ENCODE data around the gene PBRM1. TPM values are rescaled to one million over a fixed set of nuclear protein-coding genes. Genes with fewer than 3 reads are reported as not detected.

PBRM1 gene
- total and polyA plus RNA-seq, 4 donors = 6.9 to 73.8 (median 36.4) TPM

DNA sequence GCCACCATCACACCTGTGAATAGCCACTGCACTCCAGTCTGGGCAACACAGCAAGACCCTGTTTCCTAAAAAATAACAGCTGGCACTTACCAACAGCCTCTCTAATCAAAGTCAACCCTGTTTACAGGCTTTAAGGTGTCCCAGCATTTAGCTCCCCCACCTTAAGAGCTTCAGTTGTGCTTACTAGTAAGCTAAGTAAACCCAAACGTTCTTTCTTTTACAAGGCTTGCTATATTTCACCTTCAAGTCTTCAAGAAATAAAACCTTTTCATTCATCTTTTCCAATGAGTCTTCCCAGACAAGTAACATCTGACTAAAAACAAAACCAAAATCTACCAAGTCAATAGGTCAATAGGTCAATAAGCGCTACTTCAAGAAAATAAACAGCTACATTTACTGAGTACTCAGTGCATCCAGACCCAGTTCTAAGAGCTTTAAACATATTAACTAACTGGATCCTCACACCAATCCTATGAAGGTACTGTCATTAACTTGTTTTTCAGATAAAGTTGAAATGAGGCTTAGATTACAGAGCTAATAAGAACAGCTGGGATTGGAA lies 62.4 kb downstream of the PBRM1 start:
- DNase-seq (no peak), ATAC-seq (ENCODE audit: low FRiP score) (no peak)
- no peak overlapping the region for H3K27ac ChIP-seq (ENCODE audit: low read depth in 1 of 2, low read length in 2 of 2)
- H3K4me3 ChIP-seq (ENCODE audit: low read length in 2 of 2) = no peak overlapping the region
- H3K27me3 ChIP-seq (ENCODE audit: control insufficient read depth in 1 of 2, insufficient read depth in 2 of 2, low read length in 1 of 2) = no peaks in the 10 kb centered on the region
- H3K4me1 ChIP-seq (ENCODE audit: control insufficient read depth in 1 of 2, insufficient read depth in 2 of 2, low read length in 2 of 2) = no peaks in the 10 kb centered on the region
- peaks cover 2 to 6% of the 10 kb centered on the region in 2 donors for H3K36me3 ChIP-seq (ENCODE audit: control insufficient read depth in 1 of 2, insufficient read depth in 2 of 2, low read length in 1 of 2)
- no peaks in the 10 kb centered on the region for H3K9me3 ChIP-seq (ENCODE audit: control insufficient read depth, low read length)
- intact Hi-C loops (cut with DNase I) = no loop called here
- 65 to 66% methylated on average over 2 of the region's 2 CpGs for WGBS, 2 donors

DNA sequence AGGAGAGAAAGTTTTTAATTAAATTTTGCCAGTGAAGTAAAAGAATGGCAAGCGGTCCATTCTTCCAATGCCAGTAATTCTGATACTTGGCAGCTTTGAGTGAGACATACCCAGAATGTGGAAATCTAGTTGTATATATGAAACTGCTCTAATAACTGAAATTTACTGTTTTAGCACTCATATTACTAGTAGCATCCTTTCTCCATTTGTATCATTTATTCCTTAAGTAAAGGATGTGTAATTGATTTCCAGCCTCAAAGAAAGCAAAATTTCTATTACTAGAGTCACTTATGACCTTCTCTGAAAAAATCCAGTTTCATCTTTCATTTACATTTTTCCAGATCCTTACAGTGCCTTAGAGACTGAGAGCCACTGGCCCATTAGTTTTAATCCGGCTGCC lies 65.1 kb downstream of the PBRM1 start:
- peaks cover 4 to 6% of the 10 kb centered on the region in 2 donors for H3K36me3 ChIP-seq (ENCODE audit: control insufficient read depth in 1 of 2, insufficient read depth in 2 of 2, low read length in 1 of 2)
- no peaks in the 10 kb centered on the region for H3K27me3 ChIP-seq (ENCODE audit: control insufficient read depth in 1 of 2, insufficient read depth in 2 of 2, low read length in 1 of 2)
- H3K4me1 ChIP-seq (ENCODE audit: control insufficient read depth in 1 of 2, insufficient read depth in 2 of 2, low read length in 2 of 2) = no peaks in the 10 kb centered on the region
- DNase-seq (no peak), ATAC-seq (ENCODE audit: low FRiP score) (no peak)
- H3K4me3 ChIP-seq (ENCODE audit: low read length in 2 of 2) = no peak overlapping the region
- no peaks in the 10 kb centered on the region for H3K9me3 ChIP-seq (ENCODE audit: control insufficient read depth, low read length)
- no peak overlapping the region for H3K27ac ChIP-seq (ENCODE audit: low read depth in 1 of 2, low read length in 2 of 2)
- intact Hi-C loops (cut with DNase I) = no loop called here
- 77 to 82% methylated on average over 2 of the region's 2 CpGs for WGBS, 2 donors

DNA sequence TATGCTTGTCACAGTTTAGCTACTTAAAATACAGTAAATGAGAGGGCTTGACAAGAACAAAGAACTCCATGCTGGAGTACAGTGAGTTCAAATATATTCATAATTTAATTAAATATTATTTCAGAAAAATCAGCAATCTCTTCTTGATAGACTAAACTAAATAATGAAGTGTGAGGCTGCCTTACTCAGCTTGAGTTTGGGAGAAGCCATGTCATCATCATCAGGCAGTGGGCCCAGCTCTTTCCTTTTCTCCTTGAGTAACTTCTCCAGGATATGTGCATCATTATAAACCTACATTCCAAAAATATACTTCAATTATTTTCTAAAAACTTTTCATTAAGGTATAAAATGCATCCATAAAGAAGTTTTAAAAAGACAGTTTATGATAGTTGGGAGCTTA lies 70.5 kb downstream of the PBRM1 start:
- ATAC-seq (ENCODE audit: low FRiP score) (no peak), DNase-seq (no peak)
- no peaks in the 10 kb centered on the region for H3K9me3 ChIP-seq (ENCODE audit: control insufficient read depth, low read length)
- intact Hi-C loops (cut with DNase I) = no loop called here
- no peaks in the 10 kb centered on the region for H3K4me1 ChIP-seq (ENCODE audit: control insufficient read depth in 1 of 2, insufficient read depth in 2 of 2, low read length in 2 of 2)
- peaks cover 2 to 5% of the 10 kb centered on the region in 2 donors for H3K36me3 ChIP-seq (ENCODE audit: control insufficient read depth in 1 of 2, insufficient read depth in 2 of 2, low read length in 1 of 2)
- no peak overlapping the region for H3K27ac ChIP-seq (ENCODE audit: low read depth in 1 of 2, low read length in 2 of 2)
- H3K4me3 ChIP-seq (ENCODE audit: low read length in 2 of 2) = no peak overlapping the region
- H3K27me3 ChIP-seq (ENCODE audit: control insufficient read depth in 1 of 2, insufficient read depth in 2 of 2, low read length in 1 of 2) = no peaks in the 10 kb centered on the region

DNA sequence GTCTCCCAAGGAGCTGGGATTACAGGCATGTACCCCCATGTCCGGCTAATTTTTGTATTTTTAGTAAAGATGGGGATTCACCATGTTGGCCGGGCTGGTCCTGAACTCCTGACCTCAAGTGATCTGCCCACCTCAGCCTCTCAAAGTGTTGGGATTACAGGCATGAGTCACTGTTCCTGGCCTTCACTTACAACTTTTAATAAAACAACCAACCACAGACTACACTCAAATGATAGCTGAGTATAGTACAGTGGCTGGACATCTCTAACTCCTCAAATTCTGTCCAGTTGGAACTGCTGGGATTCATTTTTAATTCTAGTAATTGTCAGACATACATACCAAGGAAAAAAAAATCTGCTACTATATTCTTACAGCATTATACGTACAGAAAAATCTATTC lies 71.0 kb downstream of the PBRM1 start:
- no peak for DNase-seq
- H3K4me1 ChIP-seq (ENCODE audit: control insufficient read depth in 1 of 2, insufficient read depth in 2 of 2, low read length in 2 of 2) = no peaks in the 10 kb centered on the region
- 94 to 96% methylated on average over 3 of the region's 3 CpGs for WGBS, 2 donors
- H3K4me3 ChIP-seq (ENCODE audit: low read length in 2 of 2) = no peak overlapping the region
- no peaks in the 10 kb centered on the region for H3K9me3 ChIP-seq (ENCODE audit: control insufficient read depth, low read length)
- no peak overlapping the region for H3K27ac ChIP-seq (ENCODE audit: low read depth in 1 of 2, low read length in 2 of 2)
- ATAC-seq (ENCODE audit: low FRiP score) = no peak
- peaks cover under 1 to 2% of the 10 kb centered on the region in 2 donors for H3K36me3 ChIP-seq (ENCODE audit: control insufficient read depth in 1 of 2, insufficient read depth in 2 of 2, low read length in 1 of 2)
- no peaks in the 10 kb centered on the region for H3K27me3 ChIP-seq (ENCODE audit: control insufficient read depth in 1 of 2, insufficient read depth in 2 of 2, low read length in 1 of 2)
- intact Hi-C loops (cut with DNase I) = no loop called here

DNA sequence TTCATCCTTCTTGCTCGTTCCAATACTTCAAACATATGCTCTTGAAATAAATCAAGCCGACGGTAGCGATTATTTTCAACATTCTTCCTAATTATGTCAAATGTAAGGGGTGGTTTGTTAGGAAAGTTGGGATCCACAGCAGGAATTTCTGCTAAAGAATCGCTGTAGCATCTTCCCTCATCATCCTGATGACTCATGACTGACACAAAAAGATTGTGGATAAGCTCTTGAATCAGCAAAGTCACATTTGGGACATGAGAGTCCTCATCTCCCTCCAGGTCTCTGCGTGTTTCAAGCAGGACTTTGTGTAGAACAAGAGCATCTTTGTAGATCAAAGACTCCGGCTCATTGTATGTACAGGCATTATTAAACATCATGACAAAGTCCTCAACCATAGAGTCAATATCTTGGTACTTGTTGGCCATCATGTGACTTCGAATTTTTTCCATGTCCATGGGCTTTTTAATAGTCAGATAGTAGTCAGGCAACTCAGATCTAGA lies 76.3 kb downstream of the PBRM1 start:
- Histone ChIP-seq H3K4me1 (ENCODE audit: control insufficient read depth in 1 of 2, insufficient read depth in 2 of 2, low read length in 2 of 2) (no peaks in the 10 kb centered on the region), H3K27ac (ENCODE audit: low read depth in 1 of 2, low read length in 2 of 2) (no peak overlapping the region), H3K9me3 (ENCODE audit: control insufficient read depth, low read length) (no peaks in the 10 kb centered on the region), H3K36me3 (ENCODE audit: control insufficient read depth in 1 of 2, insufficient read depth in 2 of 2, low read length in 1 of 2) (peaks cover 4% of the 10 kb centered on the region in 2 donors), H3K27me3 (ENCODE audit: control insufficient read depth in 1 of 2, insufficient read depth in 2 of 2, low read length in 1 of 2) (no peaks in the 10 kb centered on the region), H3K4me3 (ENCODE audit: low read length in 2 of 2) (no peak overlapping the region)
- WGBS, 2 donors = 96% methylated on average over 8 of the region's 8 CpGs
- ATAC-seq (ENCODE audit: low FRiP score) = no peak
- intact Hi-C loops (cut with DNase I) = no loop called here
- DNase-seq = no peak

DNA sequence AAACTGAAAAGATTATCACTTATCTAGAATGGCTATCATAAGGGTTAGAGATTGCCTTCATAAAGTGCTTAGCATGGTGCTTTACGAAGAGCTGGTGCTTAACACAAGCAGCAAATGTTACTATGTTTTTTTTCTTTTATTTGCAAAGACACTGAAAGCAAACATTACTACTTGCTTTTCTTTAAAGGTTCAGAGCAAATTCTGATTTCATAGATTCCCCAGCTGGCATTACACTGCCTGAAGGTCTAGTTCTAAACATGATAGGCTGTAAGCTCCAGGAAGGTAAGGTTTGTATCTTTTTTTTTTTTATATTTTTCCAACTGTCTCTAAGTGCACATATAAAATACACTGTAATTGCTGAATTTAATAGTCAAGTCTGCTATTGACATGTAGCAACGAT lies 77.4 kb downstream of the PBRM1 start:
- intact Hi-C loops (cut with DNase I) = no loop called here
- Histone ChIP-seq H3K27me3 (ENCODE audit: control insufficient read depth in 1 of 2, insufficient read depth in 2 of 2, low read length in 1 of 2) (no peaks in the 10 kb centered on the region), H3K27ac (ENCODE audit: low read depth in 1 of 2, low read length in 2 of 2) (no peak overlapping the region), H3K4me1 (ENCODE audit: control insufficient read depth in 1 of 2, insufficient read depth in 2 of 2, low read length in 2 of 2) (no peaks in the 10 kb centered on the region), H3K4me3 (ENCODE audit: low read length in 2 of 2) (no peak overlapping the region), H3K36me3 (ENCODE audit: control insufficient read depth in 1 of 2, insufficient read depth in 2 of 2, low read length in 1 of 2) (peaks cover 4 to 6% of the 10 kb centered on the region in 2 donors), H3K9me3 (ENCODE audit: control insufficient read depth, low read length) (no peaks in the 10 kb centered on the region)
- ATAC-seq (ENCODE audit: low FRiP score) = no peak
- WGBS, 2 donors = 93 to 94% methylated on average over 2 of the region's 2 CpGs
- DNase-seq = no peak

DNA sequence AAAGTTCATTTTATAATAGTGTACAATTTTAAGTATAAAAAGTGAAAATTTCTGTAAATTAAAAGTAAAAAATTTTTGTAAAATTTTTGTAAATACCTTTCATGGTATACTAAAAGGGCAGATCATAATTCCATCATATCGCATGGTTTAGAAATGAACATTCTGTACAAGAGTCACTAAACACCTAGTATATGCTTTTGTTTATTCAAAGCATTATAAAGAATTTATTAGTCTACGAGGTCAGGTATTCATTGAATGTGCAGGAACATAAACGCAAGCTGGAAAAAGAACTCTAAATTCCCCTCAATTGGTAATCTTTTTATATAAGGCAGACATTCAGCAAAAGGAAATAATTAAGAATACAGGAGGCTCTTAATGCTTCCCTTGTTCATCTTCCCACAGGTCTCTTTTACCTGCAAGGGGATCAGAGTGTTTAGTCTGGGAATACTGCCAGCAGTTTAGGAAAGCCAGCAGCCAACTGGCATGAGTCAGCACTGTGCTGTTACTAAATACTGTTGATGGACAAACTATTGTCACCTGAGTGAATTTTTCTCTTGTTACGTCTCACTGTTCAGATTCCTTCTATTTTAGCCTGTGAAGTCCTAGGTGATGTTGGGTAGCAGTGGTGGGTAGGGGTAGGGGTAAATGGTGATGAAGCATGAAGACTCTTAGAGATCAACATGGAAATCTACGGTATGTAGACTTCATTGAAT lies 79.2 kb downstream of the PBRM1 start:
- WGBS, 2 donors = 73 to 77% methylated on average over 5 of the region's 5 CpGs
- Histone ChIP-seq H3K4me3 (ENCODE audit: low read length in 2 of 2) (no peak overlapping the region), H3K36me3 (ENCODE audit: control insufficient read depth in 1 of 2, insufficient read depth in 2 of 2, low read length in 1 of 2) (peaks cover 7 to 11% of the 10 kb centered on the region in 2 donors), H3K27ac (ENCODE audit: low read depth in 1 of 2, low read length in 2 of 2) (no peak overlapping the region), H3K4me1 (ENCODE audit: control insufficient read depth in 1 of 2, insufficient read depth in 2 of 2, low read length in 2 of 2) (no peaks in the 10 kb centered on the region), H3K27me3 (ENCODE audit: control insufficient read depth in 1 of 2, insufficient read depth in 2 of 2, low read length in 1 of 2) (no peaks in the 10 kb centered on the region), H3K9me3 (ENCODE audit: control insufficient read depth, low read length) (no peaks in the 10 kb centered on the region)
- DNase-seq (no peak), ATAC-seq (ENCODE audit: low FRiP score) (no peak)
- intact Hi-C loops (cut with DNase I) = no loop called here

DNA sequence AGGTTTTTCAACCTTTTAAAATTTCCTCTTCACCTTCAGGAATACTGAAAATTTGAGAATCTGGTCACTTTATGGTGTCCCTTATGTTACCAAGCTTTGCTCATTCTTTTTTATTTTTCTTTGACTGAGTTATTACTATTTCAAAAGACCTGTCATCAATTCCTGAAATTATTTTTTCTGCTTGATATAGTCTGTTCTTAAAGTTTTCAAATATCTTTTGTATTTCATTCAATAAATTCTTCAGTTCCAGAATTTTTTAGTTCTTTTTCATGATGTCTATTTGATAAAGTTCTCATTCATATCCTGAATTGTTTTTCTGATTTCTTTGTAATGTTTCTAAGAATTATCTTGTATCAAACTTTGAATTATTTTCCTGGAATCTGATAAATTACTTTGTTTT lies 85.5 kb downstream of the PBRM1 start:
- ATAC-seq (ENCODE audit: low FRiP score) (no peak), DNase-seq (no peak)
- no peaks in the 10 kb centered on the region for H3K27me3 ChIP-seq (ENCODE audit: control insufficient read depth in 1 of 2, insufficient read depth in 2 of 2, low read length in 1 of 2)
- no peaks in the 10 kb centered on the region for H3K4me1 ChIP-seq (ENCODE audit: control insufficient read depth in 1 of 2, insufficient read depth in 2 of 2, low read length in 2 of 2)
- intact Hi-C loops (cut with DNase I) = no loop called here
- peaks cover 4 to 7% of the 10 kb centered on the region in 2 donors for H3K36me3 ChIP-seq (ENCODE audit: control insufficient read depth in 1 of 2, insufficient read depth in 2 of 2, low read length in 1 of 2)
- no peaks in the 10 kb centered on the region for H3K9me3 ChIP-seq (ENCODE audit: control insufficient read depth, low read length)
- H3K27ac ChIP-seq (ENCODE audit: low read depth in 1 of 2, low read length in 2 of 2) = no peak overlapping the region
- no peak overlapping the region for H3K4me3 ChIP-seq (ENCODE audit: low read length in 2 of 2)

DNA sequence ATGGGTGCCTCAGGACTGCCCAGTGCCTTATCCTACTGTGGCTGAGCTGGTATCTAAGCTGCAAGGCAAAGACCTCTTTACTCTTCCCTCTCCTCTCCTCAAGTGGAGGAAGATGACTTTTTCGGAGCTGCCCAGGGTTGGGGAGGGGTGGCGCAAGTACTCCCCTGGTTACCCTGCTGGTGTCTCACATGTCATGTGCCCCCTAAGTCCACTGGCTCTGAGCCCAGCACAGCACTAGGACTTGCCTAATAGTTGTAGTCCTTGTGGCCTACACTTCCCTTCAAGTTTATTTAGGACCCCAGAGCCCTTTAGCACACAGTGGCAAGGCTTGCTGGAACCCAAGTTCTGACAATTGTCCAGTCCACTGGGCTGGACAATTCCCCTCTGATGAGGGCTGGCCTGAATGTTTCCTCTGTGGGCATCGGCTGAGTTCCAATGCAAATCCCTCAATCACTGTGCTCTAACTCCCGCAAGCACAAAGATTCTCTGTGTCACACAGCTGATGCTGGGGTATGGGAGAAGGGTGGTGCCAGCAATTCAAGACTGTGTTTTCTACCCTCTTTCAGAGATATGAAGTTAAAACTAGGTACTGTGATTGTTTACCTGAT lies 89.0 kb downstream of the PBRM1 start:
- Histone ChIP-seq H3K4me1 (ENCODE audit: control insufficient read depth in 1 of 2, insufficient read depth in 2 of 2, low read length in 2 of 2) (no peaks in the 10 kb centered on the region), H3K27me3 (ENCODE audit: control insufficient read depth in 1 of 2, insufficient read depth in 2 of 2, low read length in 1 of 2) (no peaks in the 10 kb centered on the region), H3K4me3 (ENCODE audit: low read length in 2 of 2) (no peak overlapping the region), H3K9me3 (ENCODE audit: control insufficient read depth, low read length) (no peaks in the 10 kb centered on the region), H3K27ac (ENCODE audit: low read depth in 1 of 2, low read length in 2 of 2) (no peak overlapping the region), H3K36me3 (ENCODE audit: control insufficient read depth in 1 of 2, insufficient read depth in 2 of 2, low read length in 1 of 2) (peaks cover 2 to 3% of the 10 kb centered on the region in 2 donors)
- ATAC-seq (ENCODE audit: low FRiP score) (no peak), DNase-seq (no peak)
- 97 to 100% methylated on average over 4 of the region's 4 CpGs for WGBS, 2 donors
- intact Hi-C loops (cut with DNase I) = no loop called here

Measured in aorta (tissue), 5 donors.